ENCODE results near the gene CR1L.
"Not testable (repeated sequence)": the region's sequence is repeated elsewhere in the genome, so short reads cannot be mapped to it uniquely, and the experiment has no call there.

The CR1L gene

GRCh38 chr1:207682872-207683434 is 38.0 kb downstream of the CR1L start:
- not testable (repeated sequence) for DNase-seq (ENCODE audit: low spot score)

- DNase-seq (ENCODE audit: low spot score): not testable (repeated sequence)
Measured at GRCh38 chr1:207690551-207690950, 45.6 kb downstream of the CR1L start.

GRCh38 chr1:207691010-207691409 is 46.1 kb downstream of the CR1L start:
- DNase-seq (ENCODE audit: low spot score): no peak

GRCh38 chr1:207691841-207692240 is 46.9 kb downstream of the CR1L start:
- DNase-seq (ENCODE audit: low spot score): no peak

GRCh38 chr1:207692291-207692690 is 47.4 kb downstream of the CR1L start:
- not testable (repeated sequence) for DNase-seq (ENCODE audit: low spot score)

- DNase-seq (ENCODE audit: low spot score): no peak
Measured at GRCh38 chr1:207695891-207696290, 51.0 kb downstream of the CR1L start.

- no peak for DNase-seq (ENCODE audit: low spot score)
Measured at GRCh38 chr1:207698822-207699483, 54.0 kb downstream of the CR1L start.

GRCh38 chr1:207702317-207702716 is 57.4 kb downstream of the CR1L start:
- no peak for DNase-seq (ENCODE audit: low spot score)

GRCh38 chr1:207703712-207704111 is 58.8 kb downstream of the CR1L start:
- DNase-seq (ENCODE audit: low spot score): no peak

- not testable (repeated sequence) for DNase-seq (ENCODE audit: low spot score)
Measured at GRCh38 chr1:207708004-207708403, 63.1 kb downstream of the CR1L start.

- peak; percentile 33 for DNase-seq (ENCODE audit: low spot score)
Measured at GRCh38 chr1:207711285-207711684, 66.4 kb downstream of the CR1L start.

GRCh38 chr1:207712701-207713100 is 67.8 kb downstream of the CR1L start:
- not testable (repeated sequence) for DNase-seq (ENCODE audit: low spot score)

- no peak for DNase-seq (ENCODE audit: low spot score)
Measured at GRCh38 chr1:207713529-207713928, 68.6 kb downstream of the CR1L start.

- peak; percentile 39 for DNase-seq (ENCODE audit: low spot score)
Measured at GRCh38 chr1:207719234-207719633, 74.3 kb downstream of the CR1L start.

GRCh38 chr1:207728200-207728858 is 83.4 kb downstream of the CR1L start:
- DNase-seq (ENCODE audit: low spot score): not testable (repeated sequence)

- DNase-seq (ENCODE audit: low spot score): not testable (repeated sequence)
Measured at GRCh38 chr1:207737503-207738157, 92.7 kb downstream of the CR1L start.

- DNase-seq (ENCODE audit: low spot score): peak; percentile 39
Measured at GRCh38 chr1:207738158-207738659, 93.3 kb downstream of the CR1L start.

- DNase-seq (ENCODE audit: low spot score): no peak
Measured at GRCh38 chr1:207740207-207740606, 95.3 kb downstream of the CR1L start.

- no peak for DNase-seq (ENCODE audit: low spot score)
Measured at GRCh38 chr1:207742850-207743555, 98.1 kb downstream of the CR1L start.

GRCh38 chr1:207744000-207744534 is 99.1 kb downstream of the CR1L start:
- DNase-seq (ENCODE audit: low spot score): no peak

GRCh38 chr1:207745285-207745684 is 100.4 kb downstream of the CR1L start:
- no peak for DNase-seq (ENCODE audit: low spot score)
